Measurements from ENCODE around the gene RPL31.

GRCh38 chr2:101012706-101013181 lies 10.7 kb downstream of the RPL31 start:
- TF ChIP-seq POLR2A (IDR thresholded peaks at IDR 0.05): no peak
- TF ChIP-seq, protein P1, sequence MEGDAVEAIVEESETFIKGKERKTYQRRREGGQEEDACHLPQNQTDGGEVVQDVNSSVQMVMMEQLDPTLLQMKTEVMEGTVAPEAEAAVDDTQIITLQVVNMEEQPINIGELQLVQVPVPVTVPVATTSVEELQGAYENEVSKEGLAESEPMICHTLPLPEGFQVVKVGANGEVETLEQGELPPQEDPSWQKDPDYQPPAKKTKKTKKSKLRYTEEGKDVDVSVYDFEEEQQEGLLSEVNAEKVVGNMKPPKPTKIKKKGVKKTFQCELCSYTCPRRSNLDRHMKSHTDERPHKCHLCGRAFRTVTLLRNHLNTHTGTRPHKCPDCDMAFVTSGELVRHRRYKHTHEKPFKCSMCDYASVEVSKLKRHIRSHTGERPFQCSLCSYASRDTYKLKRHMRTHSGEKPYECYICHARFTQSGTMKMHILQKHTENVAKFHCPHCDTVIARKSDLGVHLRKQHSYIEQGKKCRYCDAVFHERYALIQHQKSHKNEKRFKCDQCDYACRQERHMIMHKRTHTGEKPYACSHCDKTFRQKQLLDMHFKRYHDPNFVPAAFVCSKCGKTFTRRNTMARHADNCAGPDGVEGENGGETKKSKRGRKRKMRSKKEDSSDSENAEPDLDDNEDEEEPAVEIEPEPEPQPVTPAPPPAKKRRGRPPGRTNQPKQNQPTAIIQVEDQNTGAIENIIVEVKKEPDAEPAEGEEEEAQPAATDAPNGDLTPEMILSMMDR (IDR thresholded peaks at IDR 0.05): peak; percentile 80 to 89 (median 86)
